Naive thymus-derived CD8-positive, alpha-beta T cell (primary cell): ENCODE data around the gene SPATA32. TPM values are rescaled to one million over a fixed set of nuclear protein-coding genes. Genes with fewer than 3 reads are reported as not detected.
A peak's percentile ranks its signal among the peaks of the same experiment; 100 is the strongest.
"Not testable (repeated sequence)": the region's sequence is repeated elsewhere in the genome, so short reads cannot be mapped to it uniquely, and the experiment has no call there.

Experiments used
- ATAC-seq, 2 donors: fragments of 150-1000 bp; cut with Tn5 transposase in 1 of 2; sonication (Bioruptor Pico), chemical (Tn5 transposase) in 1 of 2; 1 replicate in 1 of 2; 2 replicates in 1 of 2; pipeline ENCODE4 v1.10.0; 2021; ENCODE audit warnings: mild to moderate bottlenecking in 2 of 2, moderate library complexity in 2 of 2
- POLR2A ChIA-PET: fragments of 350-600 bp; sonication (Branson Sonifier 250); formaldehyde crosslinking; loops from one replicate; lab custom pipeline; 2021; ENCODE audit warnings: antibody characterized with exemption; lab: Charles Lee
- DNase-seq, 10 donors: peaks; one replicate each; pipeline versions ENCODE4 v3.0.0 to v3.0.0-alpha.2; 2020 to 2022
- H3K27ac Mint-ChIP-seq, 10 donors: one replicate each; pipeline ENCODE4 v1.8.0; 2020 to 2022; ENCODE audit warnings: mild to moderate bottlenecking in 10 of 10, mixed read lengths in 10 of 10, moderate library complexity in 4 of 10, inconsistent platforms in 1 of 10
- H3K27me3 Mint-ChIP-seq, 5 donors: one replicate each; pipeline ENCODE4 v1.8.0; 2021 to 2022; ENCODE audit warnings: mixed read lengths in 5 of 5
- H3K36me3 Mint-ChIP-seq, 3 donors: one replicate each; pipeline ENCODE4 v1.8.0; 2020 to 2022; ENCODE audit warnings: mixed read lengths in 3 of 3, mild to moderate bottlenecking in 2 of 3, inconsistent platforms in 1 of 3
- H3K4me1 Mint-ChIP-seq, 4 donors: one replicate each; pipeline ENCODE4 v1.8.0; 2021 to 2022; ENCODE audit warnings: mixed read lengths in 4 of 4
- H3K4me3 Mint-ChIP-seq, 10 donors: one replicate each; pipeline ENCODE4 v1.8.0; 2020 to 2022; ENCODE audit warnings: mild to moderate bottlenecking in 10 of 10, mixed read lengths in 10 of 10, moderate library complexity in 6 of 10, inconsistent platforms in 1 of 10
- H3K9me3 Mint-ChIP-seq, 9 donors: one replicate each; pipeline ENCODE4 v1.8.0; 2020 to 2022; ENCODE audit warnings: mixed read lengths in 9 of 9, mild to moderate bottlenecking in 3 of 9, inconsistent platforms in 1 of 9, moderate library complexity in 1 of 9
- polyA plus RNA-seq, 3 donors: library from polyadenylated mRNA; unstranded; fragments of 300-500 nt; fragmentation: Illumina TruSeq; gene quantifications; one replicate each; pipeline ENCODE4 v1.2.3, GENCODE V29; 2021
- total RNA-seq, 8 experiments: library from RNA in 2 of 8; stranded (reverse) in 2 of 8; gene quantifications; one replicate each; pipeline ENCODE4 v1.2.3 and lab custom pipeline; 2021 to 2026

The SPATA32 gene
- total and polyA plus RNA-seq, 5 experiments from 2014 or later: 0.30 to 0.81 (median 0.47) TPM

DNA sequence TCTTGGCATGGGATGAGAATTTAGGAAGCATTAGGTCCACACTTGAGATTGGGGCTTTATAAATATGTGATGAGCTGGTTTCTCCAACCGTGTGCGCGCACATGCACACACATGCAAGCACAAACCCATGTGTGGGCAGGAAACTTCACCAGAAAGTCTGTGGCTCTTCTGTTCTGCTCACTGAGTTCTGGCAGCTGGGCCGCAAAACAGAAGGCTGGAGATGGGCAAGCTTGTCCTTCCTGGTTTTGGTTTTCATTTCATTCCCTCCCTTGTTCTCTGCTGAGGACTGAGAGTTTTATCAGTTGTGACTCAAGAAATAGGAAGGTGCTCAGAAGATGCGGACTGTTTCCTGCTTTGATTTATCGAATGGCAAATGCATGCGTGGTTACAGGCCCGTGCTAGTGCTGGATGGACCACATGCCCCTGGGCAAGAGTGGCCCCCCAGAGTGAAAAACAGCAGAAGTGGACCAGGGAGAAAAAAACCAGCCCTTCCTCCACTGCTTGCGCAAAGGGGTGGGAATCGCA is 40.8 kb upstream of the SPATA32 start:
- H3K4me1 Mint-ChIP-seq: peaks cover 29 to 92% (median 69%) of the 10 kb centered on the region in 4 donors
- peak overlapping the region in 9 of 10 donors; percentile 54 to 75 (median 60) for H3K4me3 Mint-ChIP-seq
- H3K27me3 Mint-ChIP-seq: no peaks in the 10 kb centered on the region
- H3K9me3 Mint-ChIP-seq: no peaks in the 10 kb centered on the region
- POLR2A ChIA-PET: interaction anchor here (0.9 to 3.2 kb wide), 3 partner anchors 9 to 14 kb away, joined by 4 to 14 read pairs (median 10); partner anchors contain the start of gene MAP3K14
- H3K36me3 Mint-ChIP-seq: peaks cover 0 to 31% (median 2%) of the 10 kb centered on the region in 3 donors
- ATAC-seq (peak; percentile 57 to 69), DNase-seq (peak in 3 of 10 donors; percentile 30 to 42 (median 36))
- peak overlapping the region; percentile 52 to 94 (median 90) for H3K27ac Mint-ChIP-seq

- DNase-seq, H3K27me3 Mint-ChIP-seq, H3K9me3 Mint-ChIP-seq, ATAC-seq: not testable (repeated sequence)
- Mint-ChIP-seq H3K4me1 (peaks cover 24 to 91% (median 68%) of the 10 kb centered on the region in 4 donors), H3K36me3 (peaks cover 0 to 28% (median 2%) of the 10 kb centered on the region in 3 donors), H3K4me3 (peak overlapping the region in 3 of 10 donors; percentile 59 to 66 (median 60)), H3K27ac (peak overlapping the region in 8 of 10 donors; percentile 85 to 94 (median 90))
- POLR2A ChIA-PET: interaction anchor here (1.4 to 3.2 kb wide), 2 partner anchors 9 to 15 kb away, joined by 10 to 14 read pairs; partner anchors contain the start of gene MAP3K14
Measured at GRCh38 chr17:45302220-45302619, 40.3 kb upstream of the SPATA32 start.

DNA sequence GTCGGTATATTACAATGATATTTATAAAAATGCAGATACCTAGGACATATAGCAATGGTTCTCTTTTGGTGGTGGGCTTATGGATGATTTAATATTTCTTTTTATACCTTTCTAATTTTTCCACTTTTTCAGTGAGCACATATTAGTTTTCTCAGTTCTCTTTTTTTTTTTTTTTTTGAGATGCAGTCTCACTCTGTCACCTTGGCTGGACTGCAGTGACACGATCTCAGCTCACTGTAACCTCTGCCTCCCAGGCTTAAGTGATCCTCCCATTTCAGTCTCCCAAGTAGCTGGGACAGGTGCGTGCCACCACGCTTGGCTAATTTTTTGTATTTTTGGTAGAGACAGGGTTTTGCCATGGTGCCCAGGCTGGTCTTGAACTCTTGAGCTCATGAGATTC is 39.8 kb upstream of the SPATA32 start:
- Mint-ChIP-seq H3K4me3 (peak overlapping the region in 1 of 10 donors; percentile 19), H3K27me3 (no peaks in the 10 kb centered on the region), H3K9me3 (no peaks in the 10 kb centered on the region), H3K36me3 (peaks cover 0 to 30% (median 2%) of the 10 kb centered on the region in 3 donors), H3K27ac (peak overlapping the region in 2 of 10 donors; percentile 11 to 73), H3K4me1 (peaks cover 26 to 92% (median 73%) of the 10 kb centered on the region in 4 donors)
- DNase-seq (no peak), ATAC-seq (no peak)
- POLR2A ChIA-PET: interaction anchor here (0.7 to 3.2 kb wide), 2 partner anchors 10 to 352 kb away, joined by 3 to 14 read pairs; no protein-coding TSS in a partner anchor

DNA sequence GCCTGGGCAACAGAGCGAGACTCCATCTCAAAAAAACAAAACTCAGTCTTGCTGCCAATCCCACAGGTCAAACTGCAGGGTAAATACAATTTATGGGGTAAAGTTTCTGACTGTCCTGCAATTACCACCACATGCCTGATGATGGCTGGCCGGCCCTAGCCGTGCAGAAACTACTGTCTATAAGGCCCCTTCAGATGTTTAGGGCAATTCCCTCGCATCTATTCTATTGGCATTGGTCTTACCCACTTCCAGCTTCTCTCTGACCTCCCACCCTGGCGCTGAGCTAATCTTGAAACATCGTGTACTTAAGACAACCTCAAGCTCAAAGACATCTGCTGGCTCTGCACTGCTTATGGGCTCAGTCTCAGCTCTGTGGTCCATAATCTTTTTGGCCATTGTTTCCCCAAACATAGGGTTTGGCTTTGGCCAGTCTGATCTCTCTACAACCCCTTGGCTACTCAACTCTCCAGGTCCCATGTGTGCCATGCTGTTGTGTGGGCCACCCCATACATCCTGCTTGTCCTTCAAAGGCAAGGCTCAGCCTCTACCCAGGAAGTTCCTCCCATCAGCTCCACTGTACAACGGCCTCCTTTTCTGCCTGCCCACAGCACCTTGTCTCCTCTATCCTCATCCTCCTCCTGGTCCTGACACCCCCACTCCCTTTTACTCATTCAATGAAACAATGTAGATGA is 38.3 kb upstream of the SPATA32 start:
- ATAC-seq (peak; percentile 8 to 28), DNase-seq (no peak)
- H3K4me3 Mint-ChIP-seq: peak overlapping the region in 7 of 10 donors; percentile 0 to 46 (median 4)
- peak overlapping the region; percentile 2 to 92 (median 61) for H3K27ac Mint-ChIP-seq
- peaks cover 0 to 36% (median 2%) of the 10 kb centered on the region in 3 donors for H3K36me3 Mint-ChIP-seq
- POLR2A ChIA-PET: interaction anchor here (0.6 to 3.2 kb wide), 3 partner anchors 11 to 92 kb away, joined by 4 to 14 read pairs (median 5); no protein-coding TSS in a partner anchor
- H3K27me3 Mint-ChIP-seq: no peaks in the 10 kb centered on the region
- no peaks in the 10 kb centered on the region for H3K9me3 Mint-ChIP-seq
- H3K4me1 Mint-ChIP-seq: peaks cover 31 to 93% (median 75%) of the 10 kb centered on the region in 4 donors

DNA sequence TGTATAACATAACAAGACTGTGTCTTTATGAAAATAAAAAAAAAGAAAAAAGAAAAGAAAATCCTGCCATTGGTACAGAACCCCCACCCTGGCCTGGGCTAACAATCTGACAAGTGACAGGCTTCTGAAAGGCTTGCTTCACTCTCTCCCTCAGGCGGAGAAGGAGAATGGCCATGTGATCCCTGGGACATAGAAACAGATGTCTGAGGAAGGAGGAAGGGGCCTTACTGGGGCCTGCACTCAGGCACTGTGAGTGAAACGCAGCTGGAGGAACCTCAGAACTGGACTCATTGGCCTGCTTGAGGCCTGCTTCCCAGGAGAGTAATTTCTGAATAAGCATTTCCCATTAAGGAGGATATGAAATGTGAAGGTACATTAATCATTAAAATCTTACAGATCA is 37.5 kb upstream of the SPATA32 start:
- Mint-ChIP-seq H3K27ac (peak overlapping the region in 4 of 10 donors; percentile 29 to 73 (median 52)), H3K27me3 (no peaks in the 10 kb centered on the region), H3K4me1 (peaks cover 27 to 95% (median 75%) of the 10 kb centered on the region in 4 donors), H3K4me3 (peak overlapping the region in 1 of 10 donors; percentile 37), H3K9me3 (no peaks in the 10 kb centered on the region), H3K36me3 (peaks cover 0 to 33% (median 2%) of the 10 kb centered on the region in 3 donors)
- DNase-seq (no peak), ATAC-seq (no peak)
- POLR2A ChIA-PET: interaction anchor here (3.2 kb wide), 1 partner anchor 12 kb away, joined by 14 read pairs; no protein-coding TSS in a partner anchor

DNA sequence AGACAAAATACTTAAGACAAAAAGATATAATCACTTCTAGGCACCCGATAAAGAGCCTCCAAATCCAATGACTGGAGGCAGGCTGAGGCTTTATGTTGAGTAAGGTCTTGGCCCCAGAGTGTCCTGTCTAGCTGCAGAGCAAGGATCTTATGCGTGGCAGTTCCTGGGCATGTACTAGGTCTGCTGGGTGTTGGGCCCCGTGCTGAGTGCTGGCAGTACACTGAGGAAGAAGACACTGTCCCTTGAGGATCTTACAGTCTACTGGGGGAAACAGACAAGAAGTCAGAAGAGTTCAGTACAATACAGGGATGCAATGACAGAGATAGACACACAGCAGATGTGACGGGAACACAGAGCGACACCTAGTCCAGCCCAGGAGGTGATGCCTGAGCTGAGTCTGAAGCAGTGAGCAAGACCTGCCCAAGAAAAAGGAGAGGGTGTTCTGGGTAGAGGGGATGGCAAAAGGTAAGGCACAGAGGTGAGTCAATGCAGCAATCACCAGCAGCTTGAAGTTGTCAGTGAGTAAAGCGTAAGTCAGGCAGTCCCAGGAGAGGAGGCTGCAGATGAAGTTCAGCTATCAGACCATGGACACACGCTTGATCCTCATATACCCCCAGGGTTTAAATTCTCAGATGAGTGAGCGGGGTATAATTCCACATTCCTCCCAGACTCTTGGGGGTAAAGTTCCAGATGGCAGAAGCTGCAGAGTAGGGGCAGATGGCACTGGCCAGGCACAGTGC is 36.8 kb upstream of the SPATA32 start:
- Mint-ChIP-seq H3K27me3 (no peaks in the 10 kb centered on the region), H3K9me3 (no peaks in the 10 kb centered on the region), H3K4me3 (peak overlapping the region in 4 of 10 donors; percentile 7 to 62 (median 31)), H3K27ac (peak overlapping the region in 7 of 10 donors; percentile 1 to 73 (median 16)), H3K4me1 (peaks cover 30 to 95% (median 78%) of the 10 kb centered on the region in 4 donors), H3K36me3 (peaks cover 0 to 30% (median 2%) of the 10 kb centered on the region in 3 donors)
- POLR2A ChIA-PET: no interaction called here
- no peak for DNase-seq
- ATAC-seq: no peak

GRCh38 chr17:45296833-45297124 is 34.9 kb upstream of the SPATA32 start:
- ATAC-seq (no peak), DNase-seq (no peak)
- Mint-ChIP-seq H3K27me3 (no peaks in the 10 kb centered on the region), H3K27ac (peak overlapping the region; percentile 28 to 88 (median 73)), H3K9me3 (no peaks in the 10 kb centered on the region), H3K36me3 (peaks cover 0 to 34% (median 2%) of the 10 kb centered on the region in 3 donors), H3K4me1 (peaks cover 31 to 95% (median 82%) of the 10 kb centered on the region in 4 donors), H3K4me3 (peak overlapping the region in 4 of 10 donors; percentile 6 to 62 (median 23))
- POLR2A ChIA-PET: no interaction called here

DNA sequence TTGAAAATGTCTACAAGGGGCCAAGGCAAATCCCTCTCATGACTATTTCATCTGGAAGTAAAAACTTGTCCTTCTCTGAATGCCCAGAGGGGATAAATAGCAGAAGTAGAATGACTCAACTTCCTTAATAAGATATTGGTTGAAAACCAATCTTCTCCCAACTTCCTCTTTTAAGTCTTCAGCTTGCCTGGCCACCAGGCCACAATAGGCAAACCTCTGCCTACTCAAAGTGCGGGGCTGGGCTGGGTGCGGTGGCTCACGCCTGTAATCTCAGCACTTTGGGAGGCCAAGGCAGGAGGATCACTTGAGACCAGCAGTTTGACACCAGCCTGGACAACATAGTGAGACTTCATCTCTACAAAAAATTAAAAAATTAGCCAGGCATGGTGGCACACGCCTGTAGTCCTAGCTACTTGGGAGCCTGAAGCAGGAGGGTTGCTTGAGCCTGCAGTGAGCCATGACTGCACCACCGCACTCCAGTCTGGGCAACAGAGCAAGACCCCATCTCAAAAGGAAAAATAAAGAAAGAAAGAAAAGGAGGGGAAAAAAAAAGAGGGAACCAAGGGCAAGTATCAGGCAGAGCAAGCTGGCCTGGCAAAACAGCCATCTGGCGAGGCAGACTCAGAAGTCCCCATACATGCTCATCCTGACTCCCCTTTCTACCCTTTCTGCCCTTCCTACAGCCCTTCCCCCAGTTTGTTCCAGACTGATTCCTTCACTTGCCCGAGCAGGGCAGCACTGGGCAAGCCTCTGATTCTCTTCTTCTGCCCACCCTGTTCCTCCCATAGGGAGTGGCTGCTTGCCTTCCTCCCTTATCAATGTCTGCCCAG is 34.3 kb upstream of the SPATA32 start:
- POLR2A ChIA-PET: no interaction called here
- H3K4me1 Mint-ChIP-seq: peaks cover 32 to 95% (median 86%) of the 10 kb centered on the region in 4 donors
- ATAC-seq (peak; percentile 22 to 37), DNase-seq (peak in 1 of 10 donors; percentile 58)
- peak overlapping the region; percentile 38 to 88 (median 73) for H3K27ac Mint-ChIP-seq
- H3K4me3 Mint-ChIP-seq: peak overlapping the region in 6 of 10 donors; percentile 6 to 62 (median 31)
- H3K27me3 Mint-ChIP-seq: no peaks in the 10 kb centered on the region
- H3K36me3 Mint-ChIP-seq: peaks cover 0 to 36% (median 2%) of the 10 kb centered on the region in 3 donors
- no peaks in the 10 kb centered on the region for H3K9me3 Mint-ChIP-seq

- no peak for DNase-seq
- no peaks in the 10 kb centered on the region for H3K9me3 Mint-ChIP-seq
- peaks cover 0 to 50% (median 2%) of the 10 kb centered on the region in 3 donors for H3K36me3 Mint-ChIP-seq
- peaks cover 32 to 86% (median 76%) of the 10 kb centered on the region in 4 donors for H3K4me1 Mint-ChIP-seq
- H3K27ac Mint-ChIP-seq: peak overlapping the region in 7 of 10 donors; percentile 43 to 81 (median 67)
- H3K4me3 Mint-ChIP-seq: no peak overlapping the region
- POLR2A ChIA-PET: interaction anchor here (0.5 to 1.6 kb wide), 5 partner anchors 11 to 748 kb away, joined by 4 to 9 read pairs (median 4); no protein-coding TSS in a partner anchor
- ATAC-seq: no peak
- no peaks in the 10 kb centered on the region for H3K27me3 Mint-ChIP-seq
Measured at GRCh38 chr17:45294506-45294905, 32.6 kb upstream of the SPATA32 start.

DNA sequence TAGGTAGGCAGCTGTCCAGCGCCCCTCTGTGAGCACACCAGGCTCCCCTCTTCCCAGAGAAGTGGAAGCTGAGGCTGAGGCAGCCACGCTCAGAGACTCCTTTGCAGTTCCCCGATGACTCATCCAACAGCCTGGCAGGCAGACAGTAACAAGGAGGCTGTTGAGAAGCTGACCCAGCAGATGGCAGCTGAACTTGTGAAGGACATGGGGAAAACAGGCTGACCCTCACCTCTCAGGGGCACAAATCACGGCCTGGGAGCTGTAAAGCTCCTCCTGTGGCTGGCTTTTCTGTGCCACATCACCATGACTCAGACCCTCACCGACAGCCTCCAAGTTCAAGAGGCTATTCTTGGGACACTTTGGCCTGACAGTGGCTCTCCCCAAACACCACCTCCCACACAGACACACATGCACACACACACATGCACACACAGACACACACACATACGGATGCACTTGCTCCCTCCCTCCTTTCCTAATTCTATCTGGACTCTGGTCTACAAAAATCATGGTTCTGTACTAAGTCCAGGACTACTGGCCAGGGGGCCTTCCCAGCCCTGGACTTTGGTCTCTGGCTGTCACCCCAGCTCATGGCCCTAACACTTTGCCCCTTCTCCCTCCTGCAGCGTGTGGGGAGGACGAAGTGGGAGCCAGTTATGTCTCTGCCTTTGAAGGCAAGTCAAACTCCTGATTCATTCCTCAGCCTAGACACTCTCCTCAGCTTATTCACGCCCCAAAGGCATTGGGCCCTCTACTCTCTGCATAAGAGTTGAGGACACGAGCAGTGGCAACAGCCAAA is 31.7 kb upstream of the SPATA32 start:
- no peak for ATAC-seq
- no peaks in the 10 kb centered on the region for H3K27me3 Mint-ChIP-seq
- H3K4me3 Mint-ChIP-seq: no peak overlapping the region
- H3K9me3 Mint-ChIP-seq: no peaks in the 10 kb centered on the region
- peaks cover 26 to 77% (median 68%) of the 10 kb centered on the region in 4 donors for H3K4me1 Mint-ChIP-seq
- peak in 1 of 10 donors; percentile 49 for DNase-seq
- peaks cover 0 to 53% (median under 1%) of the 10 kb centered on the region in 3 donors for H3K36me3 Mint-ChIP-seq
- H3K27ac Mint-ChIP-seq: peak overlapping the region; percentile 28 to 88 (median 74)
- POLR2A ChIA-PET: interaction anchor here (1.3 to 1.6 kb wide), 3 partner anchors 19 to 26 kb away, joined by 4 to 9 read pairs (median 4); no protein-coding TSS in a partner anchor
